MM.1S (cell line): ENCODE measurements around the gene B4GALT7.

Source experiments
- CTCF ChIP-seq: fragments of 300-600 bp; sonication (generic); IDR thresholded peaks from 2 replicates; pipeline ENCODE4 v1.5.1; 2016; ENCODE audit warnings: antibody characterized with exemption, low read length, mixed read lengths
- EZH2 ChIP-seq: fragments of 300-600 bp; sonication (generic); optimal IDR thresholded peaks from 2 replicates; pipeline ENCODE3; 2017; ENCODE audit warnings: low read depth, mild to moderate bottlenecking, antibody characterized with exemption, low read length, mixed read lengths

- TF ChIP-seq CTCF (no peak), EZH2 (no peak)
These were observed 11.5 kb upstream of the B4GALT7 start for GRCh38 chr5:177588413-177588909.
